ENCODE results near the gene CFAP119. TPM values are rescaled to one million over a fixed set of nuclear protein-coding genes. Genes with fewer than 3 reads are reported as not detected.

The CFAP119 gene
- total and polyA plus RNA-seq, 2 experiments from 2014 or later, result 2.2 to 5.2 TPM

DNA sequence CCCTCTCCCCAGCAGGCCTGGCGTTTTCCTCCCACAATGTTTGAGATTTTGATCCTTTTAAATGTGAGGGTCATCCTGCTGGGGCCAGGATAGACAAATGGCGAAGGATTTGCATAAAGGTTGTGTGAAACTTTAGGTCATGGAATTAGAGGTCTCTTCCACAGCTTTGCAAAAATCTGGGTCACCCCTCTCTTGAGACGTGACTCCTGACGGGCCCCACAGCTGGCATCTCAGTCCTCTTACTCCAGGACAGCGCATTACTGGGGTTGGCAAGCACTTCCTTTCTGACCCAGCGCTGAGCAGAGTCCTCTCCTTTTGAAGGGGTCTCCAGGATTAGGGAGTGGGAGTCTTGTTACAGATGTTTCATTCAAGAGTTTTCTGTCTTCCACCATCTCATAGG, 17.7 kb upstream of the CFAP119 start:
- Histone ChIP-seq H3K4me1 (ENCODE audit: insufficient read depth) (no peaks in the 10 kb centered on the region; the same call in 1 of the 2 replicates), H4K20me1 (replicated peaks; ENCODE audit: insufficient read depth) (peaks cover 5% of the 10 kb centered on the region), H3K4me3 (no peak overlapping the region), H3K36me3 (ENCODE audit: insufficient read depth) (peaks cover 3% of the 10 kb centered on the region; the same call in 1 of the 2 replicates), H3K4me2 (no peak overlapping the region), H2AFZ (no peak overlapping the region), H3K79me2 (replicated peaks; ENCODE audit: insufficient read depth) (no peaks in the 10 kb centered on the region), H3K9me2 (ENCODE audit: insufficient read depth) (no peaks in the 10 kb centered on the region), H3K27me3 (ENCODE audit: insufficient read depth) (no peaks in the 10 kb centered on the region), H3K27ac (ENCODE audit: low read depth) (no peak overlapping the region), H3F3A (replicated peaks; ENCODE audit: low read depth) (peaks cover 18% of the 10 kb centered on the region)
- Mint-ChIP-seq H3K9me3 (no peaks in the 10 kb centered on the region), H3K27ac (no peak overlapping the region), H3K27me3 (ENCODE audit: insufficient read depth, low read depth, poor library complexity) (peaks cover 35% of the 10 kb centered on the region), H3K36me3 (ENCODE audit: low read depth) (peaks cover 31% of the 10 kb centered on the region), H3K4me1 (peaks cover 23% of the 10 kb centered on the region), H3K4me3 (no peak overlapping the region; the same call in 2 of the 3 replicates)
- DNase-seq (ENCODE audit: low spot score) (no peak), ATAC-seq (no peak)
- TF ChIP-seq ZNF114 (CRISPR knock-in tag; IDR thresholded peaks at IDR 0.05) (no peak), POLR2AphosphoS5 (IDR thresholded peaks at IDR 0.05; ENCODE audit: low read depth) (no peak), JUNB (IDR thresholded peaks at IDR 0.05; ENCODE audit: unreplicated experiment) (no peak), EZH2 (IDR thresholded peaks at IDR 0.05; ENCODE audit: low read depth, unreplicated experiment) (no peak), ZNF331 (CRISPR knock-in tag; IDR thresholded peaks at IDR 0.05; ENCODE audit: low read depth) (no peak), EZH2phosphoT487 (IDR thresholded peaks at IDR 0.05; ENCODE audit: unreplicated experiment) (no peak), ZNF462 (CRISPR knock-in tag; IDR thresholded peaks at IDR 0.05) (no peak), NANOG (IDR thresholded peaks at IDR 0.05; ENCODE audit: borderline replicate concordance) (no peak), CREB1 (CRISPR knock-in tag; IDR thresholded peaks at IDR 0.05; ENCODE audit: low read depth) (no peak)
- TF ChIP-seq, protein P1, sequence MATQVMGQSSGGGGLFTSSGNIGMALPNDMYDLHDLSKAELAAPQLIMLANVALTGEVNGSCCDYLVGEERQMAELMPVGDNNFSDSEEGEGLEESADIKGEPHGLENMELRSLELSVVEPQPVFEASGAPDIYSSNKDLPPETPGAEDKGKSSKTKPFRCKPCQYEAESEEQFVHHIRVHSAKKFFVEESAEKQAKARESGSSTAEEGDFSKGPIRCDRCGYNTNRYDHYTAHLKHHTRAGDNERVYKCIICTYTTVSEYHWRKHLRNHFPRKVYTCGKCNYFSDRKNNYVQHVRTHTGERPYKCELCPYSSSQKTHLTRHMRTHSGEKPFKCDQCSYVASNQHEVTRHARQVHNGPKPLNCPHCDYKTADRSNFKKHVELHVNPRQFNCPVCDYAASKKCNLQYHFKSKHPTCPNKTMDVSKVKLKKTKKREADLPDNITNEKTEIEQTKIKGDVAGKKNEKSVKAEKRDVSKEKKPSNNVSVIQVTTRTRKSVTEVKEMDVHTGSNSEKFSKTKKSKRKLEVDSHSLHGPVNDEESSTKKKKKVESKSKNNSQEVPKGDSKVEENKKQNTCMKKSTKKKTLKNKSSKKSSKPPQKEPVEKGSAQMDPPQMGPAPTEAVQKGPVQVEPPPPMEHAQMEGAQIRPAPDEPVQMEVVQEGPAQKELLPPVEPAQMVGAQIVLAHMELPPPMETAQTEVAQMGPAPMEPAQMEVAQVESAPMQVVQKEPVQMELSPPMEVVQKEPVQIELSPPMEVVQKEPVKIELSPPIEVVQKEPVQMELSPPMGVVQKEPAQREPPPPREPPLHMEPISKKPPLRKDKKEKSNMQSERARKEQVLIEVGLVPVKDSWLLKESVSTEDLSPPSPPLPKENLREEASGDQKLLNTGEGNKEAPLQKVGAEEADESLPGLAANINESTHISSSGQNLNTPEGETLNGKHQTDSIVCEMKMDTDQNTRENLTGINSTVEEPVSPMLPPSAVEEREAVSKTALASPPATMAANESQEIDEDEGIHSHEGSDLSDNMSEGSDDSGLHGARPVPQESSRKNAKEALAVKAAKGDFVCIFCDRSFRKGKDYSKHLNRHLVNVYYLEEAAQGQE (IDR thresholded peaks at IDR 0.05; ENCODE audit: unreplicated experiment), result no peak

All from GM23338 (cell line).